Activated CD8-positive, alpha-beta memory T cell treated with anti-CD3 and anti-CD28 coated beads, Interleukin-2, amount 50 U/mL, for 4 hours (primary cell): ENCODE data around the gene DCDC2.
"Not testable (repeated sequence)": the region's sequence is repeated elsewhere in the genome, so short reads cannot be mapped to it uniquely, and the experiment has no call there.

ENCODE experiments used
- DNase-seq: peaks from one replicate; pipeline ENCODE4 v3.0.0-alpha.2; 2020

The DCDC2 gene

DNA sequence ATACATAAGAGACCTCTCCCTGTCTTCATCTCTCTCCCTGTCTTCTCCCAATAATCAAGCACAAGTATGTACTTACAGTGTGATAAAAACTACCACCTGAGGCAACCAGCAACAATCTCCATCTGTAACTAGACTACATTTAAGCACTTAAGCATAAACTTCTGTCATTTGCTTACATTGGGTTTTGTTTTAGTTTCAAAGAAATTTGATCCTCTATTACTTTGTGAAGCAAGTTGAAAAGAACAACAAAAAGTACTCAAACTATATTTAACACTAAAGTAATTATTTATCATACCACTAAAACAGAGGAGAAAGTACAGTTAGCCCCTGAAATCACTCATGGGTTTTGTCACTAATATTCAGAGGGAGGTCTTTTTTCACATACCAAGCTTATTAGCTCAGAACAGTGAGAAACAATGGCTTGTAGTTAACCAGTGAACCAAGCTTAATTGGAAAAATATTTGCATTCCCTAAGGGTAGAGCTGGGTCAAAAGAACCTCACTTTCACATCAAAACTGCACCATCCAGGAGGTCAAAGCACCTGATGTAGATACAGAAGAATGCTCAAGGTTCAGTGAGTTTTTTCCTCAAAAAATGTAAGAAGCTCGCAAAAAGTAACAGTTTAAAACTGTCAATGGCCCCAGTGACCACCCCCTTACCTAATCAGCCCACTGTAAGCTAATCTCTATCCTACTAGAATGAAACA, 34.1 kb downstream of the DCDC2 start:
- DNase-seq, result no peak

DNA sequence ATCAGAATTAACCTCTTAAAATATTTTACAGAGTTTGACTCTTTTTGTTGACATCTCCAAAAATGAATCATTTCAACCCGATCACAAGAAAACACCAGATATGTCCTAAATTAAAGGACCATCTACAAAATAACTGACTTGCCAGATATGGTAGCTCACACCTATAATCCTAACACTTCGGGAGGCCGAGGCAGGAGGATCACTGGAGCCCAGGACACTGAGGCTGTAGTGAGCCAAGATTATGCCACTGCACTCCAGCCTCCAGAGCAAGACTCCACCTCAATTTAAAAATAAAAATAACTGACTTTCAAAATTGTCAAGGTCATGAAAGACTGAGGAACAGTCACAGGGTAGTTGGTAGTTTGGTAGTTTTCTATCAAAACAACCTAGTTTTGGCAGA, 34.9 kb downstream of the DCDC2 start:
- no peak for DNase-seq

DNA sequence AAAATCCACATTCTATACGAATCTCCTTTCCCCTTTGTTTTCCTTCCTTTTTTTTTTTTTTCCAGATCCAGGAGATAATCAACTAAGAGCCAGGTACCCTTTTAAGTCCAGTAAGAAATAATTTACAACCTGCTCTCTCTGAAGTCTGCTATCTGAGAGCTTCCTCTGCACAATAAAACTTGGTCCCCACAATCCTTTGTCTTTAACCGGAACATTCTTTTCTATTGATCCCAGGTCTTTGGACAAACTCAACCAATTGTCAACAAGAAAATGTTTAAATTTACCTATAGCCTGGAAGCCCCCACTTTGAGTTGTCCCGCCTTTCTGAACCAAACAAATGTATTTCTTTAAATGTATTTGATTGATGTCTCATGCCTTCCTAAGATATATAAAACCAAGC, 35.4 kb downstream of the DCDC2 start:
- DNase-seq, result not testable (repeated sequence)

DNA sequence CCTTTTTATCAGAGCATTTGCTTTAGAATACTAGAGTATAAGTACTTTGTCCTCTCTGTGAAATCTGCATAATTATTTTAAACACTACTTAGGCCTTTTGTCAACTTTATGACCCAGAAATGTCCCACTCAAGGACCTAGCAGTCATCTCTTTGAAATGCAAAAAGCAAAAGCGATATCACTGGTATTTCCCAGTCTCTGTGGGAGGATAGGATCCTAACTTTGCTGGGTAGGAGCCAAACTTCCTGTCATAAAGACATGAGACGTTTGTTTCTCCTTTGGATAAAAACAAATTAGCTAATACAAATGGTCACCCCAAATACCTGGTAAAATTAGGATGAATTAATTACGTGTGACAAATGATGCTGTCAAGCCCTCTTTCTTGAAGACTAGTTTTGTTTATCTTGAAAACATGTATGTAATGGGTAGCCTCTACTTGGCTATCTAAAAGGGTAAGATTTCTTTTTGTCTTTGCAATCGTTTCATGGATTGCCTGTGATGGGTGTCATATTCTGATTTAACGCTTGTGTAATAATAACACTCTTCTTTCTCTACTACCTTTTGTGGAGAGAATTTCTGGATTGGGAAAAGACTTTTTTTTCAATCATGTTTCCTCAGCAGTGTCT, 36.2 kb downstream of the DCDC2 start:
- DNase-seq, result no peak

DNA sequence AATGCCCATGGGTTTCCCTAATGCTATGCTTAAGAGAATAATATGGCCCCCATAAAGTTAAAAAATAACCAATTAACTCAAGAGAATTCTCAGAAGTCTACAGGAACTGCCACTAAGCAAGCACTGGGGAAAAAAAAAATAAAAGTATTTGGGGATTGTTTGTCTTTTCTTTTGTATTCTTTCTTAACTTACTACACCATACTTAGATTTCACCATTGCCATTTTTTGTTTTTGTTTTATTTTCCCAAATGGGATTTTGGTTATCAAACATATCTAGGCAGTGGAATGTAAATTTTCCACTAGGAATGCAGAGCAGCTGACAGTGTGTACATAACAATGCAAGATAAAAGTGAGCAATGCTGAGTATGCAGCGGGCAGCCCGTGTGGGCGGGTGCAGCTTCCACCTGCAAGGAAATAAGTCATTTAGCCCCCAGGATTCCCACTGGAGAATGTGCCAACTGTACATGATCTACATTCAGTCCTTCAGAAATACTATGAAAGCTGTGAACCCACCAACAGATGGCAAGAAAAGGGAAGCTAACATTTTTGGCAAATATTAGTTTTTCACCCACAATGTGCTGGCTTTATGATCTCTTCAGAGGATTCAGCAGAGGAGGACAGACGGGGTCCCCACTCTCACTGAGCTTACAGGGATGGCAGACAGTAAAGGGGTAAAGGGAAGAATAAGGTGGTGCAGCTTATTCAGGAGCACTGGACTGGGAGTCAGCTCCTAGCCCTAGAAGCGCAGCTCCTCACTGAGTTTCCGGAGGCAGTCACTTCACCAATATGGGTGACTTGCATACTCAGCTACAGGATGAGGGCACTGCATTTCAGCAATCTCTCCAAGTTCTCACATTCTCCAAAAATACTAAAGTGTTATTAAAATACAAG, 44.4 kb downstream of the DCDC2 start:
- DNase-seq, result no peak

DNA sequence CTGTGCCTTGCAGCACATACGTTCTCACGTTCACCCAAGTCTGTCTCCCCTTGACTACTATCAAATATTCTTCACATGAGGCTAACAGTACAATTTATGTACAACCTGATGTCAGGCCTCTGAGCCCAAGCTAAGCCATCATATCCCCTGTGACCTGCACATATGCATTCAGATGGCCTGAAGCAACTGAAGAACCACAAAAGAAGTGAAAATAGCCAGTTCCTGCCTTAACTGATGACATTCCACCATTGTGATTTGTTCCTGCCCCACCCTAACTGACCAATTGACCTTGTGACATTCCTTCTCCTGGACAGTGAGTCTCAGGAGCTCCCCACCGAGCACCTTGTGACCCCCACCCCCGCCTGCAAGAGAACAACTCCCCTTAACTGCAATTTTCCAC, 46.1 kb downstream of the DCDC2 start:
- DNase-seq, result not testable (repeated sequence)

DNA sequence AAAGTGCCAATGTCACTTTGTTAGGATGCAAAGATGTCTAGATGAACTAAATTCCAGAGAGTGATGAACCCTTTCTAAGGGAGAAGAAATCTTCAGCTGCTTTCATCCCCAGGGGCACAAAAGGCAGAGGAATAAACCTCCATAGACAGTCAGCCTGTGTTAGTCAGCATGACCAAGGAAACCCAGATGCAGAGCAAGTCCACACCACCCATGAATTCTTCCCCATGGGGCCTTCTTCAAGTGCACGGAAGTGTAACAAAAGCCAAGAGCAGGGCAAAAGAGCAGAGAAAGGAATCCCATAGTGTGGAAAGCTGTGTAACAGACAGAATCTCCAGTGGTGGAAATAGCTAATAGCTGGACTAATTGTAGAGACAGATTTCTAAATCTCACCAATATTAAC, 50.0 kb downstream of the DCDC2 start:
- no peak for DNase-seq

DNA sequence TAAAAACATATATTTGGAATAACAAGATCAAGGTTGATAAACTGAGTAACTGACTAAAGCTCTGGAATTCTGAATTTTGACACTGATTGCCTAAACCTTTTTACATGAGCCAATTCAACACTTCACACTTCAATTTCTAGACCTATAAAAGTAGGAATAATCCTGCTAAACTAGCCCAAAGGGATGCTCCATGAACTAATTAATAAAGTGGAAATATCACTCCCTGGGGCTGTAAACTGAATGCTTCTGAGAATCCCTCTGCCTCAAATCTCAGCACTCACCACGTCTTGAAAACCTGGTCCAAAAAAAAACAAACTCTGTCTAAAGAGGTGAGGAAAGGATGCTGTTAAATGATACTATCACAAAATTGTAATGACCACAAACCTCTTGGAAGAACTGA, 50.9 kb downstream of the DCDC2 start:
- no peak for DNase-seq

DNA sequence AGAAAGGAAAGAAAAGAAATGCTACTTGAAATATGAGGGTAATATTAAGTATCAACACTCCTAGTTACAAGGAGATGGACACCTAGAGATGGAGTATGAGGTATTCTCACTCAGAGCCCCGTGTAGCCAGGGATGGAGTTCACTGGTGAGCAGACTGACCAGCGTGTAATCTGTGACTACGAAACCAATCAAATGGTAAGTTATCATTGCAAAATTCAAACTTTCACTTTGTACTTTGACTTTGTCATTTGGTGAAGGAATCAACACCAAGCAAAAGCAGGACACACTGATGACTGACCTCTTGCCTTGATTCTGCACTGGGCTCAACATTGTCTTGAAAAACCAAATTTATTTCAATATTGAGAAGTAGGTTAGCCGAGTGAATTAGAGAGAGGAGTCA, 51.8 kb downstream of the DCDC2 start:
- DNase-seq, result no peak

DNA sequence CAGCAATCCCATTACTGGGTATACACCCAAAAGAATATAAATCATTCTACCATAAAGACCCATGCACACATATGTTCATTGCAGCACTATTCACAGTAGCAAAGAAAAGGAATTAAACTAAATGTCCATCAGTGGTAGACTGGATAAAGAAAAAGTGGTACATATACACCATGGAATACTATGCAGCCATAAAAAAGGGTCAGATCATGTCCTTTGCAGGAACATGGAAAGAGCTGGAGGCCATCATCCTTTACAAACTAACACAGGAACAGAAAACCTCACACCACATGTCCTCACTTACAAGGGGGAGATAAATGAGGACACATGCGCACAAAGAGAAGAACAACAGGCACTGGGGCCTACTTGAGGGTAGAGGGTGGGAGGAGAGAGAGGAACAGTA, 60.9 kb downstream of the DCDC2 start:
- no peak for DNase-seq

DNA sequence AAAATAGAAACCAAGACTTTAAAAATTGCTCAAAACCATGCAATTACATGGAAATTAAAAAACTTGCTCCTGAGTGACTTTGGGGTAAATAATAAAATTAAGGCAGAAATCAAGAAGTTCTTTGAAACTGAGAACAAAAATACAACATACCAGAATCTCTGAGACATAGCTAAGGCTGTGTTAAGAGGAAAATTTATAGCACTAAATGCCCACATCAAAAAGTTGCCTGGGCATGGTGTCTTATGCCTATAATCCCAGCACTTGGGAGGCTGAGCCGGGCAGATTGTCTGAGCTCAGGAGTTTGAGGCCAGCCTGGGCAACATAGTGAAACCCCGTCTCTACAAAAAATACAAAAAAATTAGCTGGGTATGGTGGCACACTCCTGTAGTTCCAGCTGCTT, 64.0 kb downstream of the DCDC2 start:
- DNase-seq, result not testable (repeated sequence)

DNA sequence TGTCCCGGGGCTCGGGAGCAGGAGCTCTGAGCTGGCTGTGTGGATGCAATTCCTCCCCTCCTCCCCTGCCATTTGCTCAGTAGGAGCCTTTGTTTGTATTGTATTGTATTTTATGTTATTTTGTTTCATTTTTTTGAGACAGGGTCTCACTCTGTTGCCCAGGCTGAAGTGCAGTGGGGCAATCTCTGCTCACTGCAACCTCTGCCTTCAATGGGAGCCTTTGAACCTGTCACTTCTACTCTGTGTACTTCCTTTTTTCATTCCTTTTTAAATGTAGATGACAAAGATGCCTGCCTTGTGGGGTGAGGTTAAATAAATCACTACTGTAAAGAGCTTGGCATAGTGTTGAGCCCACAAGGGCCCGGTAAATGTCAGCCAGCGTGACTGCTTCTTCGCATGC, 70.6 kb downstream of the DCDC2 start:
- no peak for DNase-seq

DNA sequence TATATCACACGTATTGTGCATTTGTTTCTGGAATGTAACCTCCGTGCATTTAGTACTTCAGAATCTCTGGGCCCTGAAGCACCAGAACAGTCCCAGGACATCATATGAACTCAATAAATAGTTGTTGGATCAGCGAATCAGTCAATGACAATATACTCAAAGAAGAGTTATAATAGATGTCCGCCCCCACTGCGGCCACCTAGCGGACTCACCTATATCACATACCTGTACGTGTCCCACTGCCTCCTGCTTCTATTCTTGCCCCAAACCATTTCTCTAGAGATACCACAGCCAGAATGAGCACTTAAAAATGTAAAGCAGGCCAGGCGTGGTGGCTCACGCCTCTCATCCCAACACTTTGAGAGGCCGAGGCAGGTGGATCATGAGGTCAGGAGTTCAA, 73.9 kb downstream of the DCDC2 start:
- DNase-seq, result no peak

DNA sequence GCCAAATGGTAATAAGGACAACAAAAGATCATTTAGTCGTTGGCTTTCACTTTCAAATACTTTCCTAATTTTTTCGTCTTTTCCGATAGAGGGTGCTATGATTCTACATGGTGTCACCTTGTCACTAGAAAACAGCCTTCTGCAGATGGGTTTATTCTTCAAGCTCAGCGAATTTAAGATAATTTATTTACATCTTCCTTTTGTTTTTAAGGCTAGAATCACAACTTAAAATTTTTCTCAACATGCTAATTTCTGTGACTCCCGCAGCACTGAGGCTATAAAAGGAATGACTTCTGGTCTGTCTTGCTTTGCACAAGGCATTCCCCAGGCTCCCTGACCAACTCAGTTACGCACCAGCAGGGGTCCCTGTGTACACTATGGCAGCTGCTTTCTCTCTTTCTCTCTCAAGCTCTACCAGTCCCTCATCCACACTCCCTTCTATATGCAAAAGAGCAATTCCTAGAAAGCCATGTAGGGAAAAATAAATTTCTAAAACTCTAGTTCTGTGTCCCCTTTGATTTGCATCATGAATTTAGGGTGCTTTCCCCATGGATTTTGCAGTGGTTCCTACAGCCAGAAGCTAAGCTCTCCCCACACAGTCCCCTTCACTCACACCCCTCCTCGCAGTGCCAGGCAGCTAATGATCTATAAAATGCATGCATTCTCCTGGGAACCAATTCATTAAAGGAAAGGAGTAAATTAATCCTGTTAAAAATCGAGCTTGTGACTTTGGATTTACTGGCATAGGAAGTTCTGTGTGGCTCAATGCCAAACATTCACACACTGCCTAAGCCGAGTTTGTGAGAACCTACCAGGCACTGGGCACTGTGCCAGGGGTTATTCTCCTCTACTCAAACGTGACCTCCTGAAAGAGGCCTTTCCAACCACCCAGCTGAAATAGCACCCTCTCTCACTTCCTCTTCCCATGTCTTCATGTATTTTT, 74.5 kb downstream of the DCDC2 start:
- no peak for DNase-seq

DNA sequence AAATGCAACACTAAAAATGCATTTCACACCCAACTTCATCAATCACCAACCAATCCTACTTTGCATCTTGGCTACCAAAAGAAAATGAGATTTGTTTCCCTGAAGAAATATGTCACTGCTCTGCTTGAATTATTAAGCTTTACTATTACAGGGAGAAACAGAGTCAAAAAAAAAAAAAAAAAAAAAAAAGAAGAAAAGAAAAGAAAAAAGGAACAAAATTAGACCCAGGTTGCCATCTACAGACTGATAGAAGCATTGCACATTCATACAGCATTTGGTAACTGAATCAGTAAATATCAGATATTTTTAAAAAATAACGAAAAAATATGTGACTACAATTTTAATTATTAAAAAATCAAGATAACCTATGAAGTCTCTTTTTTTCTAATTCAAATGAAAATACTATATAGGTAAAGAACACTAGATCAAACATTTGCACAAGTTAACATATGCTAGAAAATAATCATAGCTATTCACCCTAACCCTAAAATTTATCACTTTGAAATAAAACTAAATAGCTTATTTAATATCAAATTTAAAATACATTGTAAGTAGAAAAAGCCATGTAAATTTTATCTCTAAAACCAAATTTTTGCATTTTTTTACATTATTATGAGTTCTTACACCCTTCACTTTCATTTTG, 83.3 kb downstream of the DCDC2 start:
- DNase-seq, result no peak

DNA sequence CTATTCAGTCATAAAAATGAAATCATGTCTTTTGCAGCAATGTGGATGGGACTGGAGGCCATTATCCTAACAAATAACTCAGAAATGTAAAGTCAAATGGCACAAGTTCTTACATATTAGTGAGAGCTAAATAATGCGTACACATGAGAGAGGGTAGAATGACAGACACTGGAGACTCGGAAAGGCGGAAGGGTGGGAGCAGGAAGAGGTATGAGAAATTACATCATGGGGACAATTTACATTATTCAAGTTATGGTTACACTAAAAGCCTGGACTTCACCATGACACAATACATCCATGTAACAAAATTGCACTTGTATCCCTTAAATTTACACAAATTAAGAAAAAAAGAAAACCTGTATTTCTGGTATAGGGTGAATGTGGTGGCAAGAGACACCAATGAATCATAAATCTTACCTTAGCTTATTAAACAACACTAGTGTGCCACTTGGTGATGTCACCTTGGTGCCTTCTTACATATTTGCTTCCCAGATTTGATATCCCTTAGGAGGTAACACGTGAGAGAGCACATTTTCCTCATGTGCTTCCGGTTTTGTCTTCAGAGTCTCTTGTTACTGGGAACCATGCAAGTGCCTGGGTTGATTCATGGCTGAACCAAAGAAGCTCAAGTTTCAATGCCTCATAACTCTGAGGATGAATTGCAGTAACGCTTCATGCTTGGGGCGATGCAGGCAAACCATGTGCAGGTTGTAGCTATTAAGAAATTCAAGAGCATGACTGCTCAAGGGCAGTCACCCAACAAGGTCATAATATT, 84.6 kb downstream of the DCDC2 start:
- DNase-seq, result no peak

DNA sequence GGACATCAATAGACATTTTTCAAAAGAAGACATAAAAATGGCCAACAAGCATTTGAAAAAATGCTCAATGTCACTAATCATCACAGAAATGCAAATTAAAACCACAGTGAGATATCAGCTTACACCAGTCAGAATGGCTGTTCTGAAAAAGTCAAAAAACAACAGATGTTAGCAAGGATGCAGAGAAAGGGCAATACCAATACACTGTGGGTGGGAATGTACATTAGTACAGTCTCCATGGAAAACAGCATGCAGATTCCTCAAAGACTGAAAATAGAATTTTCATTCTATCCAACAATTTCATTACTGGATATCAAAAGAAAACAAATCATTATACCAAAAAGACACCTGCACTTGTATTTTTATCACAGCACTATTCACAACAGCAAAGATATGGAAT, 85.3 kb downstream of the DCDC2 start:
- no peak for DNase-seq

DNA sequence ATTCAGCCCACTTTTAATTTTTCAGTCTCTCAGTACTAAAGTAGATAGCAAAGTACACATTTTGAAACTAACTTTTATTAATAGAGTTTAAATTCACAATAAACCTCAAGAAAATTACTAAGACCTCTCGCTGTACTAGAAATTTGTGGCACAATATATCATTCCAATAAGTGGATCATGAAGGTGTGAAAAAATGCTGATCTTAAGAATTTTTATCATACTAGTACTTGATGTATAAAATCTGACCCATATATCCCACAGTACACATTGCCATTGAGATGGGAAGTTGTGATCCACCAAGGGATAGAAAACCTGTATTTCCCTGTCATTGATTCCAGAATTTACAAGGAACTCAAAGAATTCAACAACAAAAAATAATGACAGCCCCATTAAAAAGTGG, 85.7 kb downstream of the DCDC2 start:
- DNase-seq, result no peak

DNA sequence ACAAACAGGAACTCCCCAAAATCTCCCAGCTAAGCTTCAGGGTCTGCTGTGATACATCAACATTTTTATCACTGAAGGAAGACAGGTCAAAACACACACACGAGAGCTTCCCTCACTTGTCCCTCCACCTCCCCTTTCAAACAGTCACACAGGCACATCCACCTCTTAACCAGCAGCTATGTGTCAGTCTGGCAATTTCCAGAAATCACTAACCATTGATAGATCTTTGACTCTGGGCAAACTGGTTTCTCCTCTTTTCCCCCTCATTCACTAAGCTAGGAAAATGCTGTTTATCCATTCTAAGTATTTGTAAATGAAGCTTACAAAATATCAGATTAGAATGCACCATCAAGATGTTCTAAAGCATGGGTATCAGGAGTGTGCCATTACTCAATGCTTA, 87.8 kb downstream of the DCDC2 start:
- no peak for DNase-seq

DNA sequence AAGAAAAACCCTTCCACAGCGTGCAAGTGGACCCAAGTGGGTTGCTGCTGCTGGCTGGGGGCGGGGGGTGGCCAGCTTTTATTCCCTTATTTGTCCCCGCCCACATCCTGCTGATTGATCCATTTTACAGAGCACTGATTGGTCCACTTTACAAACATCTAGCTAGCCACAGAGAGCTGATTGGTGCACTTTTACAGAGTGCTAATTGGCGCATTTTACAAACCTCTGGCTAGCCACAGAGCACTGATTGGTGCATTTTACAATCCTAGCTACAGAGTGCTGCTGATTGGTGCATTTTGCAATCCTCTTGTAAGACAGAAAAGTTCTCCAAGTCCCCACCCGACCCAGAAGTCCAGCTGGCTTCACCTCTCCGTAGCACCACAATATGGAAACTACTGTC, 99.6 kb downstream of the DCDC2 start:
- not testable (repeated sequence) for DNase-seq

DNA sequence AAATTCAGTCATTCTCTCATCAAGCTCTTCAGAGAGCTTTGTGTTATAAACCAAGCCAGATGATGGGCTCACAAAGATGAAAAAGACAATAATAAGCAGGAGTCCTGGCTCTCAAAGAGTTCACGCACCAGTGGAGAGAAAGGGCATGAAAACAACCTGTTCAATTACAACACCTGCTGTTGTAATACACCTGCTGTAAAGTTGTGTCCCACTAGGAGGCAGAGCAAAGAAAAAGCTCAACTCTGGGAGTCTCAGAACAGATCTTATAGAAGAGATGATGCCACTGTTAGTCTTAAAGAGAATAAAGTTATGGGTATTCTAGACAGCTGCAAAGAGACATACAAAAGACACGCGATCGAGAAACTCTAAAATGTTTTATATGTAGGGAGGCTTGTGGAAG, 100.6 kb downstream of the DCDC2 start:
- no peak for DNase-seq

DNA sequence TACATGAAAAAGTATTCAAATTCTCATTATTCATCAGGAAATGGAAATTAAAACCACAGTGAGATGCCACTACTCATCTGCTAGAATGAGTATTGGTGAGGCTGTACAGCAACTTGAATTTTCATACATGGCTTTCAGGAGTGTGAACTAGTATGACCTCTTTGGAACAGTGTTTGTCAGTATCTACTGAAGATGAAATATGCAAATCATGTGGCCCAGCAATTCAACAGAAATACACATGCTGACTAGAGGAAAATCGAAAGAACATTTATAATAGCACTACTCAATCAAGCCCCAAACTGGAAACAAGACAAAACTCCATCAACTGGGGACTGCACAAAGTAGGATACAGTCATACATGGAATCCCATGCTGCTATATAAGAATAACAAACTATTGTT, 102.2 kb downstream of the DCDC2 start:
- no peak for DNase-seq
